ENCODE measurements around the gene CCDC154.
A peak's percentile ranks its signal among the peaks of the same experiment; 100 is the strongest.

CCDC154 gene

DNA sequence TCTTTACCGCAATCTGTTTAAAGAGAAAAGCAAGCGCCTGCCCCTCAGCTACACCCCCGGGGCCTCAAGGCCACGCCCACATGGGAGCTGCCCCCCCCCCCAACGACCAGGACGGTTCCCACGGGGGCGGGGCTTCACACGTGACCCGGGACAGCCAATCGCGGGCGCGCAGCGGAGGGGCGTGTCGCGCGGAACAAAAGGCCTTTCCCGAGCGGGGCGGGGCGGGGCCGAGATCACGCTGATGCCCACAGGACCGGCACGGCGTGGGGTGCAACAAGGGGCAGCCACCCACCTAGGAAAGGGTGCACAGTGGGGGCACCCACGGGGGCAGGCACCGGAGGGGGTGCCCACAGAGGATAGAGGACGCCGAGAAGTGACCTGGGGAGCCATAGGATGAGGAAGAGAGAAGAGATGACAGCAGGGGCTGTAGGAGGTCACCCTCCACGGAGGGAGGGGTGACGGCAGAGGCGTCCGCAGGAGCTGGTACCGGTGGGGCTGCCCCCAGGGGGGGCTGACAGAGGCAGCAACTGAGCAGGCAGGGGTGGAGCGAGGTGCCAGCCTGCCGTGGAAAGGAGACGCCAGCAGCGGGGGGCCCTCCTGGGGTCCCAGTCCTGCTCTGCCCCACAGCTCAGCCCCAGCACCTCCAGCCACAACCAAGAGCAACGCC lies 36.1 kb downstream of the CCDC154 start:
- TF ChIP-seq, protein P1, sequence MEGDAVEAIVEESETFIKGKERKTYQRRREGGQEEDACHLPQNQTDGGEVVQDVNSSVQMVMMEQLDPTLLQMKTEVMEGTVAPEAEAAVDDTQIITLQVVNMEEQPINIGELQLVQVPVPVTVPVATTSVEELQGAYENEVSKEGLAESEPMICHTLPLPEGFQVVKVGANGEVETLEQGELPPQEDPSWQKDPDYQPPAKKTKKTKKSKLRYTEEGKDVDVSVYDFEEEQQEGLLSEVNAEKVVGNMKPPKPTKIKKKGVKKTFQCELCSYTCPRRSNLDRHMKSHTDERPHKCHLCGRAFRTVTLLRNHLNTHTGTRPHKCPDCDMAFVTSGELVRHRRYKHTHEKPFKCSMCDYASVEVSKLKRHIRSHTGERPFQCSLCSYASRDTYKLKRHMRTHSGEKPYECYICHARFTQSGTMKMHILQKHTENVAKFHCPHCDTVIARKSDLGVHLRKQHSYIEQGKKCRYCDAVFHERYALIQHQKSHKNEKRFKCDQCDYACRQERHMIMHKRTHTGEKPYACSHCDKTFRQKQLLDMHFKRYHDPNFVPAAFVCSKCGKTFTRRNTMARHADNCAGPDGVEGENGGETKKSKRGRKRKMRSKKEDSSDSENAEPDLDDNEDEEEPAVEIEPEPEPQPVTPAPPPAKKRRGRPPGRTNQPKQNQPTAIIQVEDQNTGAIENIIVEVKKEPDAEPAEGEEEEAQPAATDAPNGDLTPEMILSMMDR (conservative IDR thresholded peaks at IDR 0.05; ENCODE audit: control insufficient read depth, insufficient read depth, low read depth, low read length): no peak
- DNase-seq (ENCODE audit: low read depth): peak; percentile 81
- H3K4me3 ChIP-seq (ENCODE audit: control insufficient read depth, low read depth, low read length): peak overlapping the region; percentile 62

DNA sequence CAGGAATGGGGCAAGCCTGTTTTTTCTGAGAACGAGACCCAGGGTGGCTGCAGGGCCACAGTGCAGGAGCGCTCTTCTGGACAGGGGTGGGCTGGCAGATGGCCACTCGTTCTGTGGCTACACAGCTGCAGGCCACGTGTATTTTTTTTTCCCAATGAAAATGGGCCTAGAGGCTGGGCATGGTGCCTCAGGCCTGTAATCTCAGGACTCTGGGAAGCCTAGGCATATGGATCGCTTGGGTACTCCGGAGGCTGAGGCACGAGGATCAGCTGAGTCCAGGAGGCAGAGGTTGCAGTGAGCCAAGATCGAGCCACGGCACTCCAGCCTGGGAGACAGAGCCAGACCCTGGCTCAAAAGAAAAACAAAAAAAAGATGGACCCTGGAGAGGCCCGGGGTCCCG lies 36.6 kb downstream of the CCDC154 start:
- peak; percentile 64 for DNase-seq (ENCODE audit: low read depth)
- H3K4me3 ChIP-seq (ENCODE audit: control insufficient read depth, low read depth, low read length): peak overlapping the region; percentile 31
- TF ChIP-seq, protein P1 (conservative IDR thresholded peaks at IDR 0.05; ENCODE audit: control insufficient read depth, insufficient read depth, low read depth, low read length): no peak

DNA sequence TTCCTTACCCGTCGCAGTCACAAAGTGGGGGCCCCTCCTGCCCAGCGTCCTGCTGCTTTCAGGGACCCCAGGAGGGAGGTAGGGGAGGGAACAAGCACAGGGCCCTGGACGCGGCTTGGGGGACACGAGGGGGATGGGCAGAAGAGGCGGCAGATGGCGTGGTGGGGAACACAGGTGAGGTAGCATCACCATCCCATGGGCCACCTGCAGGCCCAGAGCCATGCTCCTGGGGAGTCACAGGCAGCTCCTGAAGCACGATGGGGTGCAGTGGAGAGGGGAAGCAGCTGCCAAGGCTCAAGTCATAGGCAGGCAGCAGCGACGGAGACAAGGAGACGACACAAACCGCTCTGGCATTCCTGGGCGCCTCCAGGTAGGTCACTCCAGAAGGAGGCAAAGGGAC lies 40.6 kb downstream of the CCDC154 start:
- TF ChIP-seq, protein P1 (conservative IDR thresholded peaks at IDR 0.05; ENCODE audit: control insufficient read depth, insufficient read depth, low read depth, low read length): no peak
- H3K4me3 ChIP-seq (ENCODE audit: control insufficient read depth, low read depth, low read length): no peak overlapping the region
- DNase-seq (ENCODE audit: low read depth): no peak

DNA sequence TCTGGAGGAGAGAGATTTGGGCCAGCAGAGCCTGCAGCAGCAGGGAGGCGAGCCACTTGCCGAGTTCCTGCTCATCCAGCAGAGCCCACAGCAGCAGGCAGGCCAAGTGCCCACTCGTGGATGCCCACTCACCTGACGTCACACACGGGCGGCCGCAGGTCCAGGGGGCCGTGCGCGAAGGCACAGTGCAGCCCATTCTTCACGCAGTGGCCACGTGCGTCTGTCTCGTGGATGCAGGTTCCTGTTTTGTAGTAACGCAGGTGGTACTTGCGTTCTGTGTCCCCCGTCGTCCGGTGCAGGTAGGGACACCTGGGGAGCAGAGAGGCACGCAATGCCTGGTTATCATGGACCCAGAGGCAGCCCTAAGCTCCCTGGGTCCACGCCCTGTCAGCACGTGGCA lies 41.3 kb downstream of the CCDC154 start:
- DNase-seq (ENCODE audit: low read depth): no peak
- TF ChIP-seq, protein P1 (conservative IDR thresholded peaks at IDR 0.05; ENCODE audit: control insufficient read depth, insufficient read depth, low read depth, low read length): no peak
- H3K4me3 ChIP-seq (ENCODE audit: control insufficient read depth, low read depth, low read length): no peak overlapping the region

DNA sequence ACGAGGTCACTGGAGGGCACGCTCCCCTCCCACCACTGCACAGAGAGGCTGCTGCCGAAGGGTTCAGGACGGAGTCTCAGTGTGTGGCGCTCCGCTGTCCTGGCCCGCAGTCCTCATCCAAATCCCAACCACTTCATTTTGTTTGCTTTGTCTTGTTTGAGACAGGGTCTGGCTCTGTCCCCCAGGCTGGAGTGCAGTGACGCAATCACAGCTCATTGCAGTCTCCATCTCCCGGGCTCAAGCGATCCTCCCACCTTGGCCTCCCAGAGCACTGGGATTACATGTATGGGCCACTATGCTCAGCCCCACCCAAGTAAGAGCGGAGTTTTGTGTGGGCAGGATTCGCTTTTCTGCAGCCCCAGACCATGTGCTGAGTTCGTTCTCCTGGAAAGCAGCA lies 42.6 kb downstream of the CCDC154 start:
- no peak overlapping the region for H3K4me3 ChIP-seq (ENCODE audit: control insufficient read depth, low read depth, low read length)
- TF ChIP-seq, protein P1 (conservative IDR thresholded peaks at IDR 0.05; ENCODE audit: control insufficient read depth, insufficient read depth, low read depth, low read length): no peak
- no peak for DNase-seq (ENCODE audit: low read depth)

DNA sequence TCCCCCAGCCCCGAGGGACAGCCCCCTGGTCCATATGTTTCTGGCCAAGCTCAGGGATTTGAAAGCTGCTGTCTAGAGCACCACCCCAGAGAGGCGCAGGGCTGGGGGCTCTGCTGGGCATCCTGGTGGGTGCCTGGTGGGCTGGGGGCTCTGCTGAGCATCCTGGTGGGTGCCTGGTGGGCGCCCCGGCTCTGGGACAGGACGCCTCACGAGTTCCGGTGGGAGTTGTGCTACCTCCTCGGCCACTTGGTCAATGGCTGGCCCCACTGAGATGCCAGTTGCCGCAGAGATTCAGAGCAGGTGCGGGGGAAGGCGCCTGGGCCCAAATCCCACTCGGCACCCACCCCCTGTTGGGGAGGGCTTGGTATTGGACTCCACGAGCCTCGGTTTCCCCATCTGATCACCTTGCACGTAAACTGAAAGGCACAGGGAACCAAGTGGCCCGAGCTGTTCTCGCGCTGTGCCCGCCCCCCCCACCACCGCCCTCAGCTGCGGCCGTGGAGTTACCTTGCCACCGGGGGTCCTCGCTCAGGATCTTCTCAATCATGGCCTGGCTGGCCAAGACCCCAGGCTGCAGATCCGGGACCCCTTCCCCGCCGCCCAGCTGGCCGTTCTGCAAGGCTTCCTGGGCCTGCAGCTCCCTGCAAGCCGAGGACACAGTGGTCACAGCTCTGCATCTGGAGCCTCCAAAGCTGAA lies 43.1 kb downstream of the CCDC154 start:
- no peak overlapping the region for H3K4me3 ChIP-seq (ENCODE audit: control insufficient read depth, low read depth, low read length)
- TF ChIP-seq, protein P1 (conservative IDR thresholded peaks at IDR 0.05; ENCODE audit: control insufficient read depth, insufficient read depth, low read depth, low read length): no peak
- DNase-seq (ENCODE audit: low read depth): no peak
